OCI-M1 (cell line): ENCODE data around the gene COL13A1.

Source experiments
- DNase-seq: peaks from one replicate; lab custom pipeline; 2025; lab: John Stamatoyannopoulos, UW

The COL13A1 gene

DNA sequence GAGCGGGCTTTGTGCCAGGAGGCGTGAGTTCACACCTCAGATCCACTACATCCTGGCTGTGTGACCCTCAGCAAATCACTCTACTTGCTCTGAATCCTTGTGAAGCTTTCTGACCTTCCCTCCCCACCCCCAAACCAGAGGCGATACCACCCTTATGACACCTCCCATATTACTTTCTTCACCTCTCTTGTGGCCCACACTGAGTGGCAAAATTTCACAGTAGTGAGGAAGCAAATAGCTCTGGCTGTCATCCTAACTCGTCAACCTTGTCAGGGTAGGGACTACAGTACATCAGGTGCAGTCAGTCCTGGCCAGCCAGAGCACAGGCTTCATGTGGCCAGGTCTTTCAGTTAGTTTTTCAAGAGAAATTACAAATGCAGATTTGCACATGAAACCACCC, 19.1 kb downstream of the COL13A1 start:
- no peak for DNase-seq

- no peak for DNase-seq
Measured at GRCh38 chr10:69825604-69826003, 23.9 kb downstream of the COL13A1 start.

- no peak for DNase-seq
Measured at GRCh38 chr10:69826094-69826493, 24.4 kb downstream of the COL13A1 start.

DNA sequence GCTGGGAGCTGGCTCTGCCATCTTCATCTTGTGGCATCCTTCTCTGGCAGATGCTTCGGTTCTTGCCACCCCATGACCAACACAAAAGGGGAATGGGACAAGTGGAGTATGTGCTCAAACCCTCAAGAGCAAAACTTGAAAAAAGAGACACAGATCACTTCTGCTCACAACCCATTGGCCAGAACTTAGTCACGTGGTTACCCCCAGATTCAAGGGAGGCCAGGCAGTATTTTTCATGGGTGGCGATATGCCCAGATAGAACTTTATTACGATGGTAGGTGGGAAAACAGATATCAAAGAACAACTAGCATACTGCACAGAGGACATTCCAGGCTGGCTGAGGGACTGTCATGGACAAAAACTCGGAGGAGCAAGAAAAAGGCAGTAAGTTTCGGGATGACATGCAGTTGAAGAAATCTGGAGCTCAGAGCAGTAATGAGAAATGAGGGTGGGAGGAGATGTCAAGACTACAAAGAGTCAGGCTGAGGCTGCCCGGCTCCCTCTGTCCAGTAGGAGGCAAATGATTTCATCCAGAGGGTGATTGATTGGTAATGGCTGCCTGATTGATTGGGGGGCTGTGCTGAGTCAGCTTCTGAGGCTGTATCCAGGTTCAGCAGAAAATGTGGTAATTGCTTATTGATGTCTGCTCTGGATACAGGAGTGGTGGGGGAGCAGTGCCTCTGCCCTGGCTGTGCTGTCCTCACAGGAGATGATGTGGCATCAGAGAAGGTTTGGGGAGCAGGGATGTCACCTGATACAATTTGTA, 25.3 kb downstream of the COL13A1 start:
- no peak for DNase-seq

- no peak for DNase-seq
Measured at GRCh38 chr10:69828144-69828870, 26.6 kb downstream of the COL13A1 start.

- DNase-seq: no peak
Measured at GRCh38 chr10:69829775-69830174, 28.1 kb downstream of the COL13A1 start.

GRCh38 chr10:69831231-69831855, 29.6 kb downstream of the COL13A1 start:
- DNase-seq: no peak

DNA sequence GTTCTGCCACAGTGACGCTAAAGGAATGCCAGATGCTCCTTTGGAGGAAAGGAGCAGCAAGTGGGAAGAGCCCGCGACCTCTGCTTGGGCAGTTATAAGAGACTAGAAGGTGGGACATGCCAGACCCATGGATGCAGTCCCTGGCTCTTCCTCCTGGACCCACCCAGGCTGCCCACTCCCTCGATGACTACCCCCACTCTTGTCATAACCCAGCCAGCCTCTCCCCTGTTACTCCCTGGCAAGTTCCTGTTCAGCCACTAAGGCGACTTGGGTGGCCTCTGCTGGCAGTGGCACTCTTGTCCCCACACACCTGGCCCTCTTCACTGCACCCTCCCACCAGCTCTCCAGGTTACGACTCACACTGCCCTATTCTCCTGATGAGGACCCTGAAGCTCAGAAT, 33.5 kb downstream of the COL13A1 start:
- no peak for DNase-seq

GRCh38 chr10:69835875-69836730, 34.4 kb downstream of the COL13A1 start:
- DNase-seq: no peak

DNA sequence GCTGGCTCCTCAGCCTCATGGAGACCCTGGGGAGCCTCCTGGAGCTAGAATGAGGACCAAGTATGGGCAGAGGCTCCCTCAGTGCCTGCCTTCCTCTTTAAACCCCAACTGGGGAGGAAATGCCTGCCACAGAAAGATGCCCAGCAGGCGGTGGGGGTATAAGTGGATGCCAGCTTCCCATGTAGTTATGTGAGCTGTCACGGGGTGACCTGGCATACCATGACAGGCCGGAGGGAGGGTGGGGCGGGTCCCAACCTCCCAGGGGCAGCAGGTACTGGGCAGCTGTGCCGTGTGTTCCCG, 35.0 kb downstream of the COL13A1 start:
- DNase-seq: no peak

- no peak for DNase-seq
Measured at GRCh38 chr10:69837261-69837660, 35.6 kb downstream of the COL13A1 start.

GRCh38 chr10:69838418-69838817, 36.7 kb downstream of the COL13A1 start:
- no peak for DNase-seq

GRCh38 chr10:69838853-69839252, 37.1 kb downstream of the COL13A1 start:
- DNase-seq: no peak

- no peak for DNase-seq
Measured at GRCh38 chr10:69839696-69840345, 38.1 kb downstream of the COL13A1 start.

GRCh38 chr10:69840773-69841172, 39.1 kb downstream of the COL13A1 start:
- no peak for DNase-seq

GRCh38 chr10:69842020-69842419, 40.3 kb downstream of the COL13A1 start:
- DNase-seq: no peak

- DNase-seq: no peak
Measured at GRCh38 chr10:69842882-69843281, 41.2 kb downstream of the COL13A1 start.

DNA sequence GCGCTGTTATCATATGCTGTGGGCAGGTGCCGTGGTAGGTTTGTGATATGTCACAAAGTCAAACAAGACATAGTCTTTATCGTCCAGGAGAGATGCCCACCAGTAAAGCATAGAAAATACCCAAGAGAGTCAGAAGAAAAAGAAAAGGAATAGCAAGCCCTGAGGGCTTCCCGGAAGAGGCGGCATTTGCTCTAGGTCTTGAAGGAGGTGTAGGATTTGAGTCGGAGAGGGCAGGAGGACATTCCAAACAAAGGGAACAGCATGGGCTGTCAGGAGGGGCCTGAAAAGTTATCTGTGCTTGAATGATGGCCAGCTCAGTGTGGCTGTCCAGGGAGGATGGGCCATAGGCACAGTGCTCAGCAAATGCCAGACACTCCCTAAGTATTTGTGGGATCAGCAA, 42.2 kb downstream of the COL13A1 start:
- no peak for DNase-seq

GRCh38 chr10:69844698-69845097, 43.0 kb downstream of the COL13A1 start:
- DNase-seq: no peak

DNA sequence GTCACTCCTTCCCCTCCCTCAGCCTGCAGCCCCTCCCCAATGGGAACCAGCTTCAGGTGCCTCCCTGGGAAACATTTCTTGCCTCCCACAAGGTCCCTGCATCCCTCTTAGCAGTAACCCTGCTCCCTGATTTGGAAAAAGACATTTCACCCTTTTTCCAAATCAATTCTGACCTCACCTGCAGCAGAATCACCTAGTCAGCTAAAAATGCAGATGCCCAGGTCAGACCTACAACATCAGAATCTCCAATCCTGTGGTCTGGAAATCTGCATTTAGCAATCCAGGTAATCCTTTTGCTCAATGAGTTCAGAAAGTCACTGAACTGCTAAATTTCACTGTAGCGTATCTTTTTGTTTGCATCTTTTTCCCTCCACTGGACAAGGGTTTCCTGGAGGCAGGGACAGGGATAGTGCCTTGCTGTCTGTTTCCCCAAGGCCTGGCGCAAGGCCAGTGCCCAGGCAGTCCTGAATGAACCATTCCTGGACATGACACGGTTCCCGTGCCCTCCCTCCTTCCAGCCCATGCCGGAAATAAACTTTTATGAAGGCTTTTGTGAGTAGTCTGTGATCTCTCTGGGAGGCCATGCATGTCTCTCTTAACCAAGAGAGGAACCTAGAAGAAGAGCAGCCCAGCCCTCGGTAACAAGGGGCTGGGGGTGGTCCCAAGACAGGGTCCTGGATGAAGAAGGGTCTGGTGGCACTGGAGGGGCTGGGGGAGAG, 44.0 kb downstream of the COL13A1 start:
- no peak for DNase-seq

- no peak for DNase-seq
Measured at GRCh38 chr10:69846293-69846921, 44.7 kb downstream of the COL13A1 start.
